OCI-LY3 (cell line): ENCODE measurements around the gene CTDSP1.

Experiments used
- CTCF ChIP-seq: fragments of 200-600, 300-600 bp; sonication (generic); IDR thresholded peaks from 2 replicates; pipeline ENCODE4 v1.5.1; 2014; ENCODE audit warnings: antibody characterized with exemption, low read length, low read depth
- EZH2phosphoT487 ChIP-seq: fragments of 200-600 bp; shearing (Covaris generic); IDR thresholded peaks from 2 replicates; pipeline ENCODE4 v1.6.1; 2018; ENCODE audit warnings: antibody characterized with exemption, mixed run types, low read depth

- TF ChIP-seq CTCF = no peak
- no peak for TF ChIP-seq EZH2phosphoT487
Observed at GRCh38 chr2:218386505-218387368, 12.9 kb upstream of the CTDSP1 start.
